Right lobe of liver (tissue), 6 donors: ENCODE data around the gene QSER1. TPM values are rescaled to one million over a fixed set of nuclear protein-coding genes. Genes with fewer than 3 reads are reported as not detected.
A peak's percentile ranks its signal among the peaks of the same experiment; 100 is the strongest.

ENCODE experiments used
- ATAC-seq, 4 donors: fragments of 200-7000 bp; cut with Tn5 transposase; one replicate each; pipeline ENCODE4 v1.9.1; 2020; ENCODE audit warnings: mild to moderate bottlenecking in 4 of 4, moderate library complexity in 4 of 4
- DNase-seq, 3 donors: peaks; one replicate each; pipeline ENCODE4 v3.0.0-alpha.2; 2020
- H3K27ac ChIP-seq, 3 donors: fragments of 200-600 bp; one replicate each; pipeline ENCODE4 v1.8.0; 2022
- H3K27me3 ChIP-seq, 2 donors: fragments of 200-600 bp; one replicate each; pipeline ENCODE4 v1.8.0; 2022
- H3K36me3 ChIP-seq, 4 donors: fragments of 200-600 bp; sonication (generic) in 1 of 4; one replicate each; pipeline versions ENCODE4 v1.5.1 to v1.8.0; 2017 to 2022; ENCODE audit warnings: control low read depth in 1 of 4
- H3K4me1 ChIP-seq, 4 donors: fragments of 200-600 bp; sonication (generic) in 1 of 4; one replicate each; pipeline versions ENCODE4 v1.5.1 to v1.8.0; 2017 to 2022; ENCODE audit warnings: control low read depth in 1 of 4
- H3K4me3 ChIP-seq, 3 donors: fragments of 200-600 bp; one replicate each; pipeline ENCODE4 v1.8.0; 2022
- H3K9me3 ChIP-seq, 4 donors: fragments of 200-600 bp; sonication (generic) in 1 of 4; one replicate each; pipeline versions ENCODE4 v1.5.1 to v1.8.0; 2017 to 2022; ENCODE audit warnings: control low read depth in 1 of 4
- CTCF ChIP-seq, 4 donors: fragments of 200-600 bp in 3 of 4; fragments of 450-650 bp in 1 of 4; IDR thresholded peaks; one replicate each; pipeline versions ENCODE4 v1.5.1 to v1.8.0; 2016 to 2022; ENCODE audit warnings: antibody characterized with exemption in 4 of 4, mild to moderate bottlenecking in 2 of 4
- POLR2A ChIP-seq: fragments of 450-650 bp; IDR thresholded peaks from one replicate; pipeline ENCODE4 v1.6.1; 2017; ENCODE audit warnings: antibody characterized with exemption, mild to moderate bottlenecking
- WGBS: methylation state at CpG from one replicate; pipeline ENCODE4 v1.1.6; 2018; ENCODE audit warnings: low coverage, low lambda C conversion rate; ENCODE audit not compliant: insufficient coverage; ENCODE audit errors: missing lambda C conversion rate; 5-methylcytosine and 5-hydroxymethylcytosine counted together
- intact Hi-C, 2 donors: fragments of 100-400 bp; cut with DNase I; formaldehyde crosslinking; loops; one replicate each; pipeline versions ENCODE4 v1.11.2 to v1.14.1; 2022
- total RNA-seq, 6 experiments: library from RNA; depleted of rRNA in 2 of 6; stranded (reverse); fragments of >200 nt in 2 of 6; fragmentation: NEBNext Ultra II Directional in 3 of 6; extraction: Animal tissue kit (Norgen Biotek cat#: 25700) in 3 of 6; gene quantifications; one replicate each; pipeline versions ENCODE4 v1.1.0 to v1.2.4, GENCODE V29; 2016 to 2023
- donor health status: DM: no; HTN: yes; CAD: no.
- donor health status: DM: no; HTN: no; CAD: no.
- donor health status: DM: no; HTN: no; CAD: no.
- donor health status: DM: no; HTN: yes; CAD: no.
- donor health status: DM: no; HTN: yes; CAD: no.

The QSER1 gene
- total RNA-seq, 6 experiments from 2014 or later, result 7.7 to 12.8 (median 11.0) TPM

- TF ChIP-seq POLR2A (no peak), CTCF (IDR thresholded peaks at IDR 0.05) (no peak)
- Histone ChIP-seq H3K4me1 (peaks cover 0 to 10% (median 0%) of the 10 kb centered on the region in 4 donors), H3K27me3 (no peaks in the 10 kb centered on the region), H3K9me3 (no peaks in the 10 kb centered on the region), H3K36me3 (no peaks in the 10 kb centered on the region), H3K4me3 (no peak overlapping the region), H3K27ac (no peak overlapping the region)
- intact Hi-C loops, result no loop called here
- 74% methylated on average over 11 of the region's 11 CpGs for WGBS
- ATAC-seq (no peak), DNase-seq (no peak)
These were observed 1.6 kb upstream of the QSER1 start for GRCh38 chr11:32890843-32891656.

GRCh38 chr11:32891657-32892354 is 805 bp upstream of the QSER1 start:
- peaks cover 0 to 7% (median 0%) of the 10 kb centered on the region in 4 donors for H3K4me1 ChIP-seq
- peak overlapping the region; percentile 78 to 95 (median 90) for H3K4me3 ChIP-seq
- no peak for DNase-seq
- peak; percentile 4 to 28 (median 18) for ATAC-seq
- intact Hi-C loops, result no loop called here
- TF ChIP-seq POLR2A, result no peak
- TF ChIP-seq CTCF (IDR thresholded peaks at IDR 0.05), result no peak
- no peaks in the 10 kb centered on the region for H3K9me3 ChIP-seq
- WGBS, result 7% methylated on average over 10 of the region's 10 CpGs
- no peaks in the 10 kb centered on the region for H3K36me3 ChIP-seq
- no peaks in the 10 kb centered on the region for H3K27me3 ChIP-seq
- peak overlapping the region; percentile 93 to 97 (median 96) for H3K27ac ChIP-seq

- H3K27me3 ChIP-seq, result no peaks in the 10 kb centered on the region
- peak overlapping the region; percentile 78 to 95 (median 90) for H3K4me3 ChIP-seq
- ATAC-seq (no peak), DNase-seq (no peak)
- no CpG with 5 or more reads among the region's 32 CpGs for WGBS
- no peaks in the 10 kb centered on the region for H3K36me3 ChIP-seq
- no peaks in the 10 kb centered on the region for H3K9me3 ChIP-seq
- peaks cover 0 to 7% (median 0%) of the 10 kb centered on the region in 4 donors for H3K4me1 ChIP-seq
- intact Hi-C loops, result no loop called here
- peak overlapping the region; percentile 69 to 97 (median 96) for H3K27ac ChIP-seq
- TF ChIP-seq CTCF (IDR thresholded peaks at IDR 0.05), result no peak
- TF ChIP-seq POLR2A, result no peak
These were observed 407 bp downstream of the QSER1 start for GRCh38 chr11:32893093-32893342.

- TF ChIP-seq CTCF (IDR thresholded peaks at IDR 0.05) (peak; percentile 19 to 53 (median 40)), POLR2A (no peak)
- DNase-seq, result peak; percentile 60 to 66 (median 61)
- intact Hi-C loops, result no loop called here
These were observed 935 bp downstream of the QSER1 start for GRCh38 chr11:32893343-32894148.

More at GRCh38 chr11:32893343-32894148, 935 bp downstream of the QSER1 start:
- ATAC-seq, result peak; percentile 49 to 64 (median 55)
- Histone ChIP-seq H3K4me3 (peak overlapping the region; percentile 78 to 95 (median 90)), H3K36me3 (no peaks in the 10 kb centered on the region), H3K9me3 (no peaks in the 10 kb centered on the region), H3K4me1 (peaks cover 0 to 7% (median 0%) of the 10 kb centered on the region in 4 donors), H3K27me3 (no peaks in the 10 kb centered on the region), H3K27ac (peak overlapping the region; percentile 69 to 97 (median 92))
- under 1% methylated on average over 29 of the region's 66 CpGs for WGBS
